GM06990 (cell line): Measurements from ENCODE around the gene HDAC4.

Experiments used
- DNase-seq: peaks from one replicate; pipeline ENCODE4 v3.0.0-alpha.2; 2011; ENCODE audit not compliant: insufficient read length; ENCODE audit errors: extremely low read depth
- H3K27me3 ChIP-seq: replicated peaks from 2 replicates; pipeline ENCODE4 v1.6.0; 2011; ENCODE audit warnings: low read length; ENCODE audit not compliant: control insufficient read depth, insufficient read depth
- H3K36me3 ChIP-seq: 2 replicates; pipeline ENCODE4 v1.5.1; 2011; ENCODE audit warnings: low read length; ENCODE audit not compliant: control insufficient read depth, insufficient read depth
- H3K4me3 ChIP-seq: replicated peaks from 2 replicates; pipeline ENCODE4 v1.5.1; 2011; ENCODE audit warnings: low read depth, mild to moderate bottlenecking, control low read depth, low read length
- CTCF ChIP-seq: IDR thresholded peaks from 2 replicates; pipeline ENCODE4 v1.5.1; 2011; ENCODE audit warnings: low read length, control low read depth, mild to moderate bottlenecking, inconsistent platforms; ENCODE audit not compliant: insufficient read depth, poor library complexity, severe bottlenecking

The HDAC4 gene

GRCh38 chr2:239252393-239252792 is 148.4 kb downstream of the HDAC4 start:
- H3K4me3 ChIP-seq: no peak overlapping the region
- no peaks in the 10 kb centered on the region for H3K36me3 ChIP-seq

DNA sequence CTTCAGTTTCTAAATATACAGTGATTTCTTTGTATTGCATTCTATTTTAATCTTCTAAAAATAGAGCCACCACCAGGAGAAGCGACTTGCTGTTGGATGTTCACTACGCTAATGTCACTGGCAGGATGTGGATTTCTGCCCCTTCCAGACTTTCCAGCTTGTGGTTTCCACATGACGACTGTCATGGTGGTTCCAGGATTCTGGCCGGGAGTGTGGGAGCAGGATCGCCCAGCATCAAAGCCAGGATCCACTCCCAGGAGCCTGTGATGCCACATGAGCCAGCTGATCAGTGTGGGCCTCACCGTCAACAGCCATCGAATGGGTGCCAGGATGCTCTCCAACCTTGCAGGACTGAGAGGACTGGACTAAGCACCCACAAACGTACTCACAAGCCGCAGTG is 148.8 kb downstream of the HDAC4 start:
- Histone ChIP-seq H3K36me3 (no peaks in the 10 kb centered on the region), H3K27me3 (peaks cover 2% of the 10 kb centered on the region; the same call in 1 of the 2 replicates), H3K4me3 (no peak overlapping the region)
- no peak for TF ChIP-seq CTCF
- DNase-seq: no peak

More at GRCh38 chr2:239252393-239252792, 148.4 kb downstream of the HDAC4 start:
- peaks cover 2% of the 10 kb centered on the region; the same call in 1 of the 2 replicates for H3K27me3 ChIP-seq
- no peak for TF ChIP-seq CTCF
- DNase-seq: no peak

DNA sequence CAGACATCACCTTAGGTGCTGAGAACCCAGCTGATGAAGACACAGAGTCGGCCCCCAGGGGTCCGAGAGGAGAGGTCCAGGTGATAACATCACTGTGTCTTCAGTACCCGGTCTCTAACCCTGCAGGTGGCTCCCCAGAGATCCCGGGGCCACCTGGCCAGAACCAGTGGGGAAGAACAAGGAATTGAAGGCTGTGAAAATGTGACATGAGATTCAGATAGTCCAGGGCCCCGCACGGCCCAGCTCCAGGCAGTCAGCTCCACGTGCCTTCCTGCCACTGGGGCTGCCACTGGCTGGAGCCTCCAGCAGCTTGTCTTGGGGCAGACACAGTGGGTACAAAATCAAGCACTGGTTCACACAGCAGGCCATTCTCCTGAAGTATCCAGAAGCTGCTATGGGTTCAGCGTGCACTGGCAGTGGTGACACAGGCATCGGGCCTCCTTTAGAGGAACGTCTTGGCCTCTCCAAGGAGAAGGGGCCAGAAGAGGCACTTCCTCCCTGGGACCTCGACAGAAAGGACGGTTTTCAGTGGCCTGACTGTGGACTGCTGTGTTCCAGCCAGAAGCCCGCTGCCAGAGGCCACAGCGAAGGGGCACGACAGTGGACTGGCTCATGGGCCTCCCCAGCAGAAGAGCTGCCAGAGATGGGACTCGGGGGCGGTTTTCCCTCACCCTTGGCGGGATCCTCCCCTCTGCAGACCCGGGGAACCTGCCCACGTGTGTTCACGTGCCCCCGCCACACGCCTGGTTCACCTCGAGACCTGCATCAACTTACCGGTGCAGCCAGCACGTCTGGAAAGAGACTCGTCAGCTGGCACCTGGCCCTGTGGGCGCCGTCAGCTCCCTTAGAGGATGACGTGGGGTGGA is 150.4 kb downstream of the HDAC4 start:
- Histone ChIP-seq H3K4me3 (no peak overlapping the region), H3K36me3 (no peaks in the 10 kb centered on the region), H3K27me3 (peaks cover 2% of the 10 kb centered on the region; the same call in 1 of the 2 replicates)
- DNase-seq: no peak
- TF ChIP-seq CTCF: no peak

DNA sequence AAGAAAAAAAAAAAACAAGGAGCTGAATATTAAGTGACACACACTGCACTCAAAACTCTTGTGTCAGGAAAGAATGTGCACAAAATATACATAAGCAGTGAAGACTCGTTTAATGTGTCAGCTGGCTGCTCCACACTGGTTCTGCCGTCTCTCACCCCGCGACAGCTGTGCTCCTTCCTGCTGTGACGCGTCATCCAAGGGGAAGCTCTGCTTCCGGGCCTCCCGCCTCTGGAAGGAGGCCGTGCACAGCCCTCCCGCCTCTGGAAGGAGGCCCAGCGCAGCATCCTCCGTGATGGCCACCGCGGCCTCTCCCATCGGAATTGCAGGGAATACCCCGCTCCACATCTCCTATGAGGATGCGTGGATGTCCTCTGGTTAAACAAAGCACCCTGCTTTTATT is 151.0 kb downstream of the HDAC4 start:
- no peak overlapping the region for H3K4me3 ChIP-seq
- H3K36me3 ChIP-seq: no peaks in the 10 kb centered on the region
- TF ChIP-seq CTCF: no peak
- peaks cover 2% of the 10 kb centered on the region; the same call in 1 of the 2 replicates for H3K27me3 ChIP-seq
- no peak for DNase-seq

DNA sequence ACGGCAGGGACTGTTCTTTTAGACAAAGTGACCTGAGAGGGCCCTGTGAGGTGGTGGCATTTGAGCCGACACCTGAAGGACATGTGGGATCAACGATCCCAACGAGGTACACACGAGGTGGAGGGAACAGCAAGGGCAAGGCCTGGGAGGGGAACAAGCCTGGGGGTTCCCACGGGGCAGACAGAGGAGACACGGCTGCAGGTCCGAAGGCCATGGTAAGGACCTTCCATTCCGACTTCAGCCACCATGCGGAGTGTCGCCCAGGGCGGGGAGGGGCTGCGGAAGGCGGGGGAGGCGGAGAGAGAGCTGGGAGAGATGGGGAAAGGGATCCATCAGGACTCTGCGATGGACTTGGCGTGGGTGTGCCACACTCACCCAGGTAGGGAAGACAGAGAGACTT is 151.8 kb downstream of the HDAC4 start:
- H3K4me3 ChIP-seq: no peak overlapping the region
- TF ChIP-seq CTCF: no peak
- H3K36me3 ChIP-seq: no peaks in the 10 kb centered on the region
- peaks cover 2% of the 10 kb centered on the region; the same call in 1 of the 2 replicates for H3K27me3 ChIP-seq
- DNase-seq: no peak
